Stimulated activated CD4-positive, alpha-beta T cell treated with anti-CD3 and anti-CD28 coated beads, Interleukin-12 subunit alpha, Interleukin-12 subunit beta, amount 100 ng/mL, for 48 hours (primary cell): Measurements from ENCODE around the gene SLC40A1.

ENCODE experiments used
- DNase-seq, 3 donors: peaks; one replicate each; pipeline ENCODE4 v3.0.0-alpha.2; 2020; ENCODE audit warnings: low read depth in 2 of 3, low spot score in 1 of 3

Gene SLC40A1

GRCh38 chr2:189542145-189542882, 38.3 kb downstream of the SLC40A1 start:
- DNase-seq = no peak

- no peak for DNase-seq
These were observed 39.0 kb downstream of the SLC40A1 start for GRCh38 chr2:189541591-189541990.

- DNase-seq = no peak
These were observed 40.0 kb downstream of the SLC40A1 start for GRCh38 chr2:189540551-189540950.

- no peak for DNase-seq
These were observed 42.2 kb downstream of the SLC40A1 start for GRCh38 chr2:189538402-189538801.

- DNase-seq = no peak
These were observed 43.8 kb downstream of the SLC40A1 start for GRCh38 chr2:189536830-189537229.

- no peak for DNase-seq
These were observed 45.4 kb downstream of the SLC40A1 start for GRCh38 chr2:189534854-189535832.

GRCh38 chr2:189533288-189534035, 47.1 kb downstream of the SLC40A1 start:
- DNase-seq = no peak

GRCh38 chr2:189530965-189531637, 49.5 kb downstream of the SLC40A1 start:
- no peak for DNase-seq

GRCh38 chr2:189528617-189529016, 52.0 kb downstream of the SLC40A1 start:
- DNase-seq = no peak

- no peak for DNase-seq
These were observed 52.6 kb downstream of the SLC40A1 start for GRCh38 chr2:189527812-189528592.

GRCh38 chr2:189527041-189527750, 53.4 kb downstream of the SLC40A1 start:
- DNase-seq = no peak

GRCh38 chr2:189526241-189526640, 54.3 kb downstream of the SLC40A1 start:
- no peak for DNase-seq

- DNase-seq = no peak
These were observed 55.8 kb downstream of the SLC40A1 start for GRCh38 chr2:189524746-189525145.

GRCh38 chr2:189522435-189523151, 58.0 kb downstream of the SLC40A1 start:
- DNase-seq = no peak

GRCh38 chr2:189521699-189522434, 58.7 kb downstream of the SLC40A1 start:
- no peak for DNase-seq

- no peak for DNase-seq
These were observed 60.8 kb downstream of the SLC40A1 start for GRCh38 chr2:189519631-189520387.

- DNase-seq = no peak
These were observed 62.6 kb downstream of the SLC40A1 start for GRCh38 chr2:189517847-189518535.
